Smooth muscle cell (in vitro differentiated cells): ENCODE data around the gene SMAD1. TPM values are rescaled to one million over a fixed set of nuclear protein-coding genes. Genes with fewer than 3 reads are reported as not detected.

Experiments
- DNase-seq: peaks from one replicate; lab custom pipeline; 2025; ENCODE audit not compliant: unreplicated experiment; lab: John Stamatoyannopoulos, UW
- H2AFZ ChIP-seq: fragments of 200-600 bp; sonication (generic); 2 replicates; pipeline ENCODE4 v1.6.0; 2016; ENCODE audit warnings: antibody characterized with exemption, low read depth, mild to moderate bottlenecking
- H3F3A ChIP-seq: fragments of 200-600 bp; sonication (generic); 2 replicates; pipeline ENCODE4 v1.6.0; 2017; ENCODE audit warnings: antibody characterized with exemption, low read depth
- H3K27ac ChIP-seq: fragments of 200-600 bp; sonication (generic); 2 replicates; pipeline ENCODE4 v1.5.1; 2016; ENCODE audit warnings: low read depth, mild to moderate bottlenecking
- H3K27me3 ChIP-seq: fragments of 200-600 bp; sonication (generic); 2 replicates; pipeline ENCODE4 v1.6.1; 2016; ENCODE audit warnings: low read depth, mild to moderate bottlenecking
- H3K36me3 ChIP-seq: fragments of 200-600 bp; sonication (generic); 2 replicates; pipeline ENCODE4 v1.5.1; 2016; ENCODE audit warnings: low read depth
- H3K4me1 ChIP-seq: fragments of 200-600 bp; sonication (generic); 2 replicates; pipeline ENCODE4 v1.5.1; 2016; ENCODE audit warnings: low read depth
- H3K4me2 ChIP-seq: fragments of 200-600 bp; sonication (generic); 2 replicates; pipeline ENCODE4 v1.6.0; 2016; ENCODE audit warnings: mild to moderate bottlenecking
- H3K4me3 ChIP-seq: fragments of 200-600 bp; sonication (generic); 2 replicates; pipeline ENCODE4 v1.5.1; 2016; ENCODE audit warnings: mild to moderate bottlenecking
- H3K79me2 ChIP-seq: fragments of 200-600 bp; sonication (generic); 2 replicates; pipeline ENCODE4 v1.6.0; 2016; ENCODE audit warnings: low read depth, mild to moderate bottlenecking
- H3K9ac ChIP-seq: fragments of 200-600 bp; sonication (generic); 2 replicates; pipeline ENCODE4 v1.6.0; 2016; ENCODE audit warnings: low read depth
- H3K9me3 ChIP-seq: fragments of 200-600 bp; sonication (generic); replicated peaks from 2 replicates; pipeline ENCODE4 v1.5.1; 2016; ENCODE audit warnings: low read depth
- H4K20me1 ChIP-seq: fragments of 200-600 bp; sonication (generic); 2 replicates; pipeline ENCODE4 v1.6.0; 2016; ENCODE audit warnings: low read depth
- CTCF ChIP-seq: fragments of 200-600 bp; sonication (generic); IDR thresholded peaks from 2 replicates; pipeline ENCODE4 v1.5.1; 2017; ENCODE audit warnings: borderline replicate concordance, mild to moderate bottlenecking, antibody characterized with exemption; ENCODE audit not compliant: insufficient read depth, poor library complexity, severe bottlenecking
- WGBS: methylation state at CpG from one replicate; pipeline ENCODE4 v1.1.7; 2016; ENCODE audit warnings: low lambda C conversion rate; 5-methylcytosine and 5-hydroxymethylcytosine counted together
- polyA plus RNA-seq: library from polyadenylated mRNA; unstranded; fragments of >200 nt; fragmentation: Nextera tagmentation; extraction: Ambion mirVana; gene quantifications from 2 replicates; pipeline ENCODE4 v1.2.1, GENCODE V29; 2016
- total RNA-seq: library from RNA; depleted of rRNA; stranded (reverse); fragments of >200 nt; gene quantifications from 2 replicates; pipeline ENCODE4 v1.2.3, GENCODE V29; 2014

SMAD1 gene
- total RNA-seq (26.6 and 34.0 TPM in 2 replicates), polyA plus RNA-seq (19.2 and 23.1 TPM in 2 replicates)

- no peak for TF ChIP-seq CTCF
- peak within 1 kb of the TSS; percentile 95 for H2AFZ ChIP-seq
- H3K4me1 ChIP-seq, result peaks cover 17% of the 10 kb centered on the region
- H3K4me2 ChIP-seq, result peak within 1 kb of the TSS; percentile 94
- H3F3A ChIP-seq, result peaks cover 4% of the 10 kb centered on the region
- H3K27ac ChIP-seq, result peak within 1 kb of the TSS; percentile 87
- H3K79me2 ChIP-seq, result peaks cover 37% of the 10 kb centered on the region
- no peaks in the 10 kb centered on the region for H3K9me3 ChIP-seq
- peak within 1 kb of the TSS; percentile 89 for H3K4me3 ChIP-seq
- H4K20me1 ChIP-seq, result peaks cover 20% of the 10 kb centered on the region
- peak within 1 kb of the TSS; percentile 95 for H3K9ac ChIP-seq
- WGBS, result 1% methylated on average over 52 of the region's 65 CpGs
- no peaks in the 10 kb centered on the region for H3K27me3 ChIP-seq
- DNase-seq, result peak; percentile 52
- H3K36me3 ChIP-seq, result no peaks in the 10 kb centered on the region
These were observed at the start of gene SMAD1 for GRCh38 chr4:145481164-145481941. SMAD1 (plus strand) TSS chr4:145481853; CDS start chr4:145514614, 32,761 bp downstream.

GRCh38 chr4:145433684-145434083, 48.0 kb upstream of the SMAD1 start:
- Histone ChIP-seq H3K27ac (no peak overlapping the region), H3K4me3 (no peak overlapping the region), H3K9me3 (no peaks in the 10 kb centered on the region), H2AFZ (no peak overlapping the region), H3K9ac (no peak overlapping the region), H3F3A (no peaks in the 10 kb centered on the region), H3K27me3 (no peaks in the 10 kb centered on the region), H3K4me1 (peaks cover 6% of the 10 kb centered on the region), H3K4me2 (no peak overlapping the region), H3K79me2 (no peaks in the 10 kb centered on the region), H4K20me1 (no peaks in the 10 kb centered on the region), H3K36me3 (no peaks in the 10 kb centered on the region)
- TF ChIP-seq CTCF, result no peak
- DNase-seq, result no peak

GRCh38 chr4:145435646-145436045, 46.0 kb upstream of the SMAD1 start:
- Histone ChIP-seq H3K9me3 (no peaks in the 10 kb centered on the region), H3F3A (no peaks in the 10 kb centered on the region), H3K27ac (no peak overlapping the region), H3K4me1 (peaks cover 6% of the 10 kb centered on the region), H3K4me2 (no peak overlapping the region), H2AFZ (no peak overlapping the region), H3K9ac (no peak overlapping the region), H3K4me3 (no peak overlapping the region), H4K20me1 (no peaks in the 10 kb centered on the region), H3K79me2 (no peaks in the 10 kb centered on the region), H3K36me3 (no peaks in the 10 kb centered on the region), H3K27me3 (no peaks in the 10 kb centered on the region)
- TF ChIP-seq CTCF, result no peak
- no peak for DNase-seq
- WGBS, result 76% methylated on average over 3 of the region's 3 CpGs

- H3K27me3 ChIP-seq, result no peaks in the 10 kb centered on the region
- no peak overlapping the region for H3K4me2 ChIP-seq
- H3K4me3 ChIP-seq, result no peak overlapping the region
- no peak overlapping the region for H3K9ac ChIP-seq
- no peaks in the 10 kb centered on the region for H3K79me2 ChIP-seq
- no peaks in the 10 kb centered on the region for H4K20me1 ChIP-seq
- no peak for TF ChIP-seq CTCF
- no peaks in the 10 kb centered on the region for H3F3A ChIP-seq
- H3K27ac ChIP-seq, result no peak overlapping the region
- DNase-seq, result no peak
- no peak overlapping the region for H2AFZ ChIP-seq
- no peaks in the 10 kb centered on the region for H3K36me3 ChIP-seq
- H3K4me1 ChIP-seq, result peaks cover 6% of the 10 kb centered on the region
- no peaks in the 10 kb centered on the region for H3K9me3 ChIP-seq
- WGBS, result 76% methylated on average over 4 of the region's 4 CpGs
These were observed 45.5 kb upstream of the SMAD1 start for GRCh38 chr4:145436114-145436513.
